Measurements from ENCODE around the gene GRIK3.

DNA sequence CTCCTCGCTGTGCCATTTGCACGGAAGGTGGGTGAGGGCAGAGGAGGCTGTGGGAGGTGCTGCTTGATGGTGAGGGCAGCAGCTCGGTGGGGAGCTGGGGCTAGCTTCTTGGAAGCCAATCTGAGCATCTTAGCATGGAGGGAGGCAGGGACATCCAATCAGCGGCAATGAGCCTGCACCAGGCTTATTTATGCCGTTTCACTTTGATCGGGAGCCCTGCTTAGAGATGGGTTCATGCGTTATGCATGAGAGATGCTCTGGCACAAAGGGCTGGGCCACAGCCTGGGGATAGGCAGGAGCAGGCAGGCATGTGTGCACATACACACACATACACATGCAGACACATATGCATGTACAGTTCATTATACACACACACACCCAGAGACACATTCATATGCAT is 220.2 kb downstream of the GRIK3 start:
- TF ChIP-seq, protein P1, sequence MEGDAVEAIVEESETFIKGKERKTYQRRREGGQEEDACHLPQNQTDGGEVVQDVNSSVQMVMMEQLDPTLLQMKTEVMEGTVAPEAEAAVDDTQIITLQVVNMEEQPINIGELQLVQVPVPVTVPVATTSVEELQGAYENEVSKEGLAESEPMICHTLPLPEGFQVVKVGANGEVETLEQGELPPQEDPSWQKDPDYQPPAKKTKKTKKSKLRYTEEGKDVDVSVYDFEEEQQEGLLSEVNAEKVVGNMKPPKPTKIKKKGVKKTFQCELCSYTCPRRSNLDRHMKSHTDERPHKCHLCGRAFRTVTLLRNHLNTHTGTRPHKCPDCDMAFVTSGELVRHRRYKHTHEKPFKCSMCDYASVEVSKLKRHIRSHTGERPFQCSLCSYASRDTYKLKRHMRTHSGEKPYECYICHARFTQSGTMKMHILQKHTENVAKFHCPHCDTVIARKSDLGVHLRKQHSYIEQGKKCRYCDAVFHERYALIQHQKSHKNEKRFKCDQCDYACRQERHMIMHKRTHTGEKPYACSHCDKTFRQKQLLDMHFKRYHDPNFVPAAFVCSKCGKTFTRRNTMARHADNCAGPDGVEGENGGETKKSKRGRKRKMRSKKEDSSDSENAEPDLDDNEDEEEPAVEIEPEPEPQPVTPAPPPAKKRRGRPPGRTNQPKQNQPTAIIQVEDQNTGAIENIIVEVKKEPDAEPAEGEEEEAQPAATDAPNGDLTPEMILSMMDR (conservative IDR thresholded peaks at IDR 0.05; ENCODE audit: low read length), result no peak
- no peak for TF ChIP-seq EZH2phosphoT487 (IDR thresholded peaks at IDR 0.05; ENCODE audit: borderline replicate concordance)

Measured in Loucy (cell line).